Mesendoderm (in vitro differentiated cells): ENCODE measurements around the gene LYSMD1.
"Not testable (repeated sequence)": the region's sequence is repeated elsewhere in the genome, so short reads cannot be mapped to it uniquely, and the experiment has no call there.

ENCODE experiments used
- DNase-seq: peaks from one replicate; pipeline ENCODE4 v3.0.0; 2013
- H2AK5ac ChIP-seq: 2 replicates; pipeline ENCODE4 v1.6.1; 2013; ENCODE audit warnings: low read length, inconsistent platforms
- H2BK120ac ChIP-seq: 2 replicates; pipeline ENCODE4 v1.6.1; 2013; ENCODE audit warnings: low read depth, mild to moderate bottlenecking, low read length, moderate library complexity, mixed read lengths
- H2BK15ac ChIP-seq: replicated peaks from 2 replicates; pipeline ENCODE4 v1.6.1; 2013; ENCODE audit warnings: low read depth, mild to moderate bottlenecking, moderate library complexity
- H2BK5ac ChIP-seq: 2 replicates; pipeline ENCODE4 v1.6.1; 2013; ENCODE audit warnings: low read length, inconsistent platforms
- H3K18ac ChIP-seq: 2 replicates; pipeline ENCODE4 v1.6.1; 2013; ENCODE audit warnings: mild to moderate bottlenecking, low read length, mixed read lengths
- H3K23ac ChIP-seq: one replicate; pipeline ENCODE4 v1.6.1; 2013; ENCODE audit warnings: low read length
- H3K27ac ChIP-seq: 2 replicates; pipeline ENCODE4 v1.5.1; 2013; ENCODE audit warnings: low read depth, mild to moderate bottlenecking, inconsistent platforms, low read length, moderate library complexity
- H3K27me3 ChIP-seq: 2 replicates; pipeline ENCODE4 v1.6.1; 2013; ENCODE audit warnings: low read length, control low read depth, mild to moderate bottlenecking, inconsistent platforms; ENCODE audit not compliant: insufficient read depth, poor library complexity
- H3K36me3 ChIP-seq: 2 replicates; pipeline ENCODE4 v1.6.1; 2013; ENCODE audit warnings: low read length, inconsistent platforms; ENCODE audit not compliant: control insufficient read depth, insufficient read depth
- H3K4ac ChIP-seq: one replicate; pipeline ENCODE4 v1.6.1; 2013; ENCODE audit warnings: low read depth, mild to moderate bottlenecking, low read length, moderate library complexity
- H3K4me1 ChIP-seq: 2 replicates; pipeline ENCODE4 v1.6.1; 2013; ENCODE audit warnings: low read depth, low read length, inconsistent platforms; ENCODE audit not compliant: control insufficient read depth
- H3K4me2 ChIP-seq: 2 replicates; pipeline ENCODE4 v1.6.1; 2013; ENCODE audit warnings: low read length
- H3K4me3 ChIP-seq: 2 replicates; pipeline ENCODE4 v1.5.1; 2013; ENCODE audit warnings: mild to moderate bottlenecking, low read length
- H3K56ac ChIP-seq: one replicate; pipeline ENCODE4 v1.6.1; 2013; ENCODE audit warnings: low read length
- H3K79me1 ChIP-seq: 2 replicates; pipeline ENCODE4 v1.6.1; 2013; ENCODE audit warnings: low read length, inconsistent platforms
- H3K79me2 ChIP-seq: 2 replicates; pipeline ENCODE4 v1.6.1; 2013; ENCODE audit warnings: mild to moderate bottlenecking, low read length; ENCODE audit not compliant: control insufficient read depth, insufficient read depth
- H3K9ac ChIP-seq: 2 replicates; pipeline ENCODE4 v1.6.1; 2013; ENCODE audit warnings: low read length, inconsistent platforms
- H4K5ac ChIP-seq: one replicate; pipeline ENCODE4 v1.6.1; 2013; ENCODE audit warnings: low read length
- H4K8ac ChIP-seq: one replicate; pipeline ENCODE4 v1.6.1; 2013; ENCODE audit warnings: low read depth, mild to moderate bottlenecking, control low read depth, low read length, moderate library complexity
- WGBS: extraction: QIAGEN DNeasy Blood & Tissue Kit; methylation state at CpG from one replicate; pipeline ENCODE4 v1.1.7; 2013; ENCODE audit warnings: low lambda C conversion rate, missing lambda C conversion rate; ENCODE audit not compliant: insufficient coverage; ENCODE audit errors: extremely low coverage; 5-methylcytosine and 5-hydroxymethylcytosine counted together

The LYSMD1 gene

GRCh38 chr1:151193856-151194255 is 28.2 kb upstream of the LYSMD1 start:
- H3K18ac ChIP-seq, result no peak overlapping the region
- no peak overlapping the region for H2AK5ac ChIP-seq
- no peaks in the 10 kb centered on the region for H3K79me1 ChIP-seq
- no peak overlapping the region for H3K56ac ChIP-seq
- no peaks in the 10 kb centered on the region for H3K4me1 ChIP-seq
- H4K8ac ChIP-seq, result no peak overlapping the region
- no peak overlapping the region for H3K9ac ChIP-seq
- H2BK120ac ChIP-seq, result no peak overlapping the region
- H3K27me3 ChIP-seq, result no peaks in the 10 kb centered on the region
- no CpG with 5 or more reads among the region's 1 CpG for WGBS
- H3K27ac ChIP-seq, result no peak overlapping the region
- H2BK15ac ChIP-seq, result no peak overlapping the region
- peaks cover 11% of the 10 kb centered on the region for H3K79me2 ChIP-seq
- no peak overlapping the region for H3K4ac ChIP-seq
- no peak overlapping the region for H4K5ac ChIP-seq
- no peak overlapping the region for H3K4me3 ChIP-seq
- H3K4me2 ChIP-seq, result no peak overlapping the region
- H3K36me3 ChIP-seq, result no peaks in the 10 kb centered on the region
- DNase-seq, result no peak
- no peak overlapping the region for H2BK5ac ChIP-seq
- H3K23ac ChIP-seq, result no peak overlapping the region

- H2BK15ac ChIP-seq, result no peak overlapping the region
- H4K5ac ChIP-seq, result no peak overlapping the region
- no peak overlapping the region for H3K27ac ChIP-seq
- no CpG with 5 or more reads among the region's 6 CpGs for WGBS
- no peak overlapping the region for H3K4me2 ChIP-seq
- H3K23ac ChIP-seq, result no peak overlapping the region
- H3K27me3 ChIP-seq, result no peaks in the 10 kb centered on the region
- DNase-seq, result no peak
- no peak overlapping the region for H3K18ac ChIP-seq
- no peak overlapping the region for H3K4ac ChIP-seq
- no peak overlapping the region for H3K56ac ChIP-seq
- no peak overlapping the region for H3K9ac ChIP-seq
- peaks cover 4% of the 10 kb centered on the region for H3K79me1 ChIP-seq
- H2BK120ac ChIP-seq, result no peak overlapping the region
- H2AK5ac ChIP-seq, result no peak overlapping the region
- no peak overlapping the region for H2BK5ac ChIP-seq
- H3K4me3 ChIP-seq, result no peak overlapping the region
- H3K4me1 ChIP-seq, result no peaks in the 10 kb centered on the region
- H4K8ac ChIP-seq, result no peak overlapping the region
- no peaks in the 10 kb centered on the region for H3K36me3 ChIP-seq
- H3K79me2 ChIP-seq, result peaks cover 11% of the 10 kb centered on the region
Observed at GRCh38 chr1:151193304-151193703, 27.6 kb upstream of the LYSMD1 start.

GRCh38 chr1:151192047-151192446 is 26.3 kb upstream of the LYSMD1 start:
- no peak overlapping the region for H3K9ac ChIP-seq
- no peaks in the 10 kb centered on the region for H3K4me1 ChIP-seq
- no peak overlapping the region for H2BK5ac ChIP-seq
- DNase-seq, result no peak
- no peak overlapping the region for H3K56ac ChIP-seq
- no peak overlapping the region for H4K8ac ChIP-seq
- no peak overlapping the region for H3K4me2 ChIP-seq
- no CpG with 5 or more reads among the region's 7 CpGs for WGBS
- H3K79me1 ChIP-seq, result peaks cover 7% of the 10 kb centered on the region
- H3K27me3 ChIP-seq, result no peaks in the 10 kb centered on the region
- H2AK5ac ChIP-seq, result no peak overlapping the region
- no peak overlapping the region for H3K4me3 ChIP-seq
- peaks cover 12% of the 10 kb centered on the region for H3K79me2 ChIP-seq
- no peak overlapping the region for H3K23ac ChIP-seq
- no peak overlapping the region for H3K18ac ChIP-seq
- no peaks in the 10 kb centered on the region for H3K36me3 ChIP-seq
- H3K27ac ChIP-seq, result no peak overlapping the region
- H4K5ac ChIP-seq, result no peak overlapping the region
- no peak overlapping the region for H2BK15ac ChIP-seq
- H3K4ac ChIP-seq, result no peak overlapping the region
- H2BK120ac ChIP-seq, result no peak overlapping the region

DNA sequence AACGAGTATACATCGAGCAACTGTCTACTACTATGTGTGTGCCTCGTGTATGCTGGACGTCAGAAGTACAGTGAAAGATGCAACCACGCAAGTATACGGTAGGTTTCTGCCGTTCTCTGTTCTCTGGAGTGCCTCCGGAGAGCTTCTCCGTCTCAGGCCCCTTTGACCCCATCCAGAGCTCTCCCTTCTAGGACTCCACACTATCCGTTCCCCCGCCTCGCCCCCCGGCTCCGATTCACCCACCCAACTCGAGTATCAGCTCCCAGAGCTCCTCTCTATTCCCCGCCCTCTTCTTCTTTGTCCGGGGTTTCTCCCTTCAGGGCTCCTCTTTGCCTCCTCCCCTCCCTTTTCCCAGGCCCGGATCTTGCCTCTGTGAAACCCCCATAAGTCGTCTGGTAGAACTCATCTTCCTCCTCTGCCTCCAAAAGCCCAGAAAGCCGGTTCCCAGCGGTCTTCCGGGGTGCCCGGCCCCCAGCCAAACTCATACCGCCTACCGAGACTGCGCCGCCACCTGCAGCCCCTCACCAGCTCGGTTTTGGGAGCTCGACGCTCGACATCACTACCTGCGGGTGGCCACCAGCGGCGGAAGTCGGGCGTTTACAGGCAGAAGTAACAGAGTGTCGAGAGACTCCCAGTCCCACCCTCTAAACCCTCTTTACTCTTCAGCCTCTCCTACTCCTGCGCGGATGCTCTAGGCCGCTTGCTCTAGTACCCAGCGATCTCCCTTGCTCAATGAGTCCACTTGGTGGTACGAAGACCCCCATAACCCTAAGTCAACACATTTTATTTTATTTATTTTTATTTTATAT is 24.1 kb upstream of the LYSMD1 start, which contains the start of gene VPS72:
VPS72 (minus strand) TSS at position 561 of the 809 bp plus-strand sequence; CDS start at position 485, 76 bp downstream.
- peak within 1 kb of the TSS; percentile 50 for H3K4me2 ChIP-seq
- H3K27me3 ChIP-seq, result no peaks in the 10 kb centered on the region
- no CpG with 5 or more reads among the region's 42 CpGs for WGBS
- H3K4ac ChIP-seq, result peak within 1 kb of the TSS; percentile 41
- no peak within 1 kb of the TSS for H2AK5ac ChIP-seq
- H2BK120ac ChIP-seq, result peak within 1 kb of the TSS; percentile 10
- DNase-seq, result peak; percentile 95
- no peak within 1 kb of the TSS for H3K23ac ChIP-seq
- H3K36me3 ChIP-seq, result peaks cover 4% of the 10 kb centered on the region
- H3K9ac ChIP-seq, result peak within 1 kb of the TSS; percentile 72
- no peak within 1 kb of the TSS for H2BK15ac ChIP-seq
- H3K79me1 ChIP-seq, result peaks cover 8% of the 10 kb centered on the region
- H4K5ac ChIP-seq, result no peak within 1 kb of the TSS
- H3K4me1 ChIP-seq, result no peaks in the 10 kb centered on the region
- peaks cover 12% of the 10 kb centered on the region for H3K79me2 ChIP-seq
- peak within 1 kb of the TSS; percentile 52 for H3K4me3 ChIP-seq
- peak within 1 kb of the TSS; percentile 29 for H3K27ac ChIP-seq
- H3K18ac ChIP-seq, result peak within 1 kb of the TSS; percentile 95
- no peak within 1 kb of the TSS for H2BK5ac ChIP-seq
- H3K56ac ChIP-seq, result peak within 1 kb of the TSS; percentile 84
- no peak within 1 kb of the TSS for H4K8ac ChIP-seq

DNA sequence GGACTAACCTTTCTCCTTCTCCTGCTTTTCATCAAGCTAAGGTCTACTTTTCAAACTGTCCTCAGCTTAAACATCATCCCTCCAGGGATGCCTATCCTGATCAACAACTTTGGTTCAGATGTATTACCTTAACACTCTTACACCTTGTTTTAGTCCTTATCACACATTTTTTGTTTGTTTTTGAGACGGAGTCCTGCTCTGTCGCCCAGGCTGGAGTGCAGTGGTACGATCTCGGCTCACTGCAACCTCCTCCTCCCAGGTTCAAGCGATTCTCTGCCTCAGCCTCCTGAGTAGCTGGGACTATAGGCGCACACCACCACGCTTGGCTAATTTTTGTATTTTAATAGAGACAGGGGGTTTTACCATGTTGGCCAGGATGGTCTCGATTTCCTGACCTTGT is 23.0 kb upstream of the LYSMD1 start:
- not testable (repeated sequence) for H3K23ac ChIP-seq

More for the DNA sequence above, 23.0 kb upstream of the LYSMD1 start:
- H3K36me3 ChIP-seq, H3K56ac ChIP-seq, H3K27ac ChIP-seq, H3K4me3 ChIP-seq, H4K5ac ChIP-seq, H2BK5ac ChIP-seq, H3K79me1 ChIP-seq, H3K27me3 ChIP-seq, H2AK5ac ChIP-seq, H3K4me1 ChIP-seq, H3K18ac ChIP-seq, DNase-seq, H2BK15ac ChIP-seq, H4K8ac ChIP-seq, H3K4ac ChIP-seq, H3K4me2 ChIP-seq, H2BK120ac ChIP-seq: not testable (repeated sequence)
- WGBS, result no CpG with 5 or more reads among the region's 8 CpGs
- peaks cover 12% of the 10 kb centered on the region for H3K79me2 ChIP-seq
- peak overlapping the region; percentile 72 for H3K9ac ChIP-seq
